GM23338 (cell line): ENCODE data around the gene ULBP3.

Experiments
- CREB1 ChIP-seq: fragments of 250-450 bp; sonication (Bioruptor Pico); IDR thresholded peaks from 2 replicates; pipeline ENCODE4 v1.5.0; 2020; ENCODE audit warnings: low read depth, mild to moderate bottlenecking, moderate library complexity
- EZH2 ChIP-seq: fragments of 200-600 bp; sonication (generic); IDR thresholded peaks from one replicate; pipeline ENCODE4 v1.8.0; 2017; ENCODE audit warnings: antibody characterized with exemption, mild to moderate bottlenecking, low read depth; ENCODE audit not compliant: unreplicated experiment
- EZH2phosphoT487 ChIP-seq: fragments of 200-600 bp; sonication (generic); IDR thresholded peaks from one replicate; pipeline ENCODE4 v1.8.1; 2018; ENCODE audit warnings: antibody characterized with exemption; ENCODE audit not compliant: unreplicated experiment
- TF ChIP-seq, protein P1 (sequence below), 2 experiments: fragments of 200-600 bp in 1 of 2; sonication (generic) in 1 of 2; conservative IDR thresholded peaks; 2 replicates each; pipeline versions ENCODE4 v1.5.1 to v1.6.1; 2016 to 2017; ENCODE audit warnings: antibody characterized with exemption in 2 of 2, low read depth in 2 of 2, mild to moderate bottlenecking in 2 of 2, moderate library complexity in 1 of 2
- TF ChIP-seq, protein P2 (sequence below): IDR thresholded peaks from one replicate; pipeline ENCODE4 v1.6.1; 2018; ENCODE audit warnings: antibody characterized with exemption; ENCODE audit not compliant: unreplicated experiment

DNA sequence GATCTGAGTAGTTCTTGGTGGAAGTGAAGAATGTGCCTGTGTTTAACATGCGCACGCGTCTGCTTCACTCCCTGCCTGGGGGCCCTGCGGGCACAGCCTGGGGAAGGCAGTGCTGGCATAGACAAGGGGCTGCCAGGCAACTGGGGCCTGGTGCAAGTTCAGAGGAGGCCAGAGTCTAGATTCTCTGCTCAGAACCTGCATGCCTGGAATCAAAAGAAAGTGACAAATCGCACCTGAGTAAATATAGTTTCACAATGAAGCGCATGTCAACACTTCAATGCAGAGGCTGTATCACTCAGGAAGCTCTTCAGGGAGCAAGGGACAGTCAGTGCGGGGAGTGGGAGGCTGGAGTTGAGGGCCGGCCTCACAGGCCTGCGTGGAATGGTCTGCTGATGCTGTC, 49.7 kb upstream of the ULBP3 start:
- TF ChIP-seq, protein P1, sequence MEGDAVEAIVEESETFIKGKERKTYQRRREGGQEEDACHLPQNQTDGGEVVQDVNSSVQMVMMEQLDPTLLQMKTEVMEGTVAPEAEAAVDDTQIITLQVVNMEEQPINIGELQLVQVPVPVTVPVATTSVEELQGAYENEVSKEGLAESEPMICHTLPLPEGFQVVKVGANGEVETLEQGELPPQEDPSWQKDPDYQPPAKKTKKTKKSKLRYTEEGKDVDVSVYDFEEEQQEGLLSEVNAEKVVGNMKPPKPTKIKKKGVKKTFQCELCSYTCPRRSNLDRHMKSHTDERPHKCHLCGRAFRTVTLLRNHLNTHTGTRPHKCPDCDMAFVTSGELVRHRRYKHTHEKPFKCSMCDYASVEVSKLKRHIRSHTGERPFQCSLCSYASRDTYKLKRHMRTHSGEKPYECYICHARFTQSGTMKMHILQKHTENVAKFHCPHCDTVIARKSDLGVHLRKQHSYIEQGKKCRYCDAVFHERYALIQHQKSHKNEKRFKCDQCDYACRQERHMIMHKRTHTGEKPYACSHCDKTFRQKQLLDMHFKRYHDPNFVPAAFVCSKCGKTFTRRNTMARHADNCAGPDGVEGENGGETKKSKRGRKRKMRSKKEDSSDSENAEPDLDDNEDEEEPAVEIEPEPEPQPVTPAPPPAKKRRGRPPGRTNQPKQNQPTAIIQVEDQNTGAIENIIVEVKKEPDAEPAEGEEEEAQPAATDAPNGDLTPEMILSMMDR (conservative IDR thresholded peaks at IDR 0.05; ENCODE audit: low read depth in 2 of 2), result no peak
- TF ChIP-seq EZH2 (no peak), EZH2phosphoT487 (no peak), CREB1 (CRISPR knock-in tag) (no peak)
- TF ChIP-seq, protein P2, sequence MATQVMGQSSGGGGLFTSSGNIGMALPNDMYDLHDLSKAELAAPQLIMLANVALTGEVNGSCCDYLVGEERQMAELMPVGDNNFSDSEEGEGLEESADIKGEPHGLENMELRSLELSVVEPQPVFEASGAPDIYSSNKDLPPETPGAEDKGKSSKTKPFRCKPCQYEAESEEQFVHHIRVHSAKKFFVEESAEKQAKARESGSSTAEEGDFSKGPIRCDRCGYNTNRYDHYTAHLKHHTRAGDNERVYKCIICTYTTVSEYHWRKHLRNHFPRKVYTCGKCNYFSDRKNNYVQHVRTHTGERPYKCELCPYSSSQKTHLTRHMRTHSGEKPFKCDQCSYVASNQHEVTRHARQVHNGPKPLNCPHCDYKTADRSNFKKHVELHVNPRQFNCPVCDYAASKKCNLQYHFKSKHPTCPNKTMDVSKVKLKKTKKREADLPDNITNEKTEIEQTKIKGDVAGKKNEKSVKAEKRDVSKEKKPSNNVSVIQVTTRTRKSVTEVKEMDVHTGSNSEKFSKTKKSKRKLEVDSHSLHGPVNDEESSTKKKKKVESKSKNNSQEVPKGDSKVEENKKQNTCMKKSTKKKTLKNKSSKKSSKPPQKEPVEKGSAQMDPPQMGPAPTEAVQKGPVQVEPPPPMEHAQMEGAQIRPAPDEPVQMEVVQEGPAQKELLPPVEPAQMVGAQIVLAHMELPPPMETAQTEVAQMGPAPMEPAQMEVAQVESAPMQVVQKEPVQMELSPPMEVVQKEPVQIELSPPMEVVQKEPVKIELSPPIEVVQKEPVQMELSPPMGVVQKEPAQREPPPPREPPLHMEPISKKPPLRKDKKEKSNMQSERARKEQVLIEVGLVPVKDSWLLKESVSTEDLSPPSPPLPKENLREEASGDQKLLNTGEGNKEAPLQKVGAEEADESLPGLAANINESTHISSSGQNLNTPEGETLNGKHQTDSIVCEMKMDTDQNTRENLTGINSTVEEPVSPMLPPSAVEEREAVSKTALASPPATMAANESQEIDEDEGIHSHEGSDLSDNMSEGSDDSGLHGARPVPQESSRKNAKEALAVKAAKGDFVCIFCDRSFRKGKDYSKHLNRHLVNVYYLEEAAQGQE, result no peak
